SW480 (cell line): ENCODE results near the gene HAGH.

ENCODE experiments used
- DNase-seq: peaks from one replicate; pipeline ENCODE4 v3.0.0-alpha.2; 2016; ENCODE audit warnings: low spot score

HAGH gene

DNA sequence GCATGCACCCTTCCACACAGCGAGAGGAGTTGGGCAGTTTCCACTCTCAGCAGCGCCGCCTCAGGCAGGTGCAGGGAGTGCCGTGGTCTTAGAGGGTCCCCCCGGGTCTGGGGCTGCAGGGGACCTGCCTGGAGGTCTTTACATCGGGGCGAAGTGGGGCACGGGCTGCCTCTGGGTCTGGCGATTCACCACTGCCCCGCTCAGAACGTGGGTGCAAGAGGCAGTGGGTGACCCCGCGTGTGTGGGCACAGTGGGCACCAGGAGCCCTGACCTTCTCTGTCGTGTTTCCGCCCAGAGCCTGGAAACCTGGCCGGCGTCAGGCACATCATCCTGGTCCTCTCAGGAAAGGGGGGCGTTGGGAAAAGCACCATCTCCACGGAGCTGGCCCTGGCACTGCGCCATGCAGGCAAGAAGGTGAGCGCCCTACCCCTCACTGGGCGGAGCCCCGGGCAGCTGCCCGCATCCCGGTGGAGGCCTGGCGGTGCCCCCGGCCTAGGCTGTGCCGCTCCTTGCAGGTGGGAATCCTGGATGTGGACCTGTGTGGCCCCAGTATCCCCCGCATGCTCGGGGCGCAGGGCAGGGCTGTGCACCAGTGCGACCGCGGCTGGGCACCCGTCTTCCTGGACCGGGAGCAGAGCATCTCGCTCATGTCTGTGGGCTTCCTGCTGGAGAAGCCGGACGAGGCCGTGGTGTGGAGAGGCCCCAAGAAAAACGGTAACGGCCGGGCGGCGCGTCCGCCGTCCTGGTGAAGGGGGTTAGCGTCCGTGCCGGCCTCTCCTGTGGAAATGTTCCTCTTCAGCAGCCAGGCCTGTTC is 40.2 kb downstream of the HAGH start:
- no peak for DNase-seq

DNA sequence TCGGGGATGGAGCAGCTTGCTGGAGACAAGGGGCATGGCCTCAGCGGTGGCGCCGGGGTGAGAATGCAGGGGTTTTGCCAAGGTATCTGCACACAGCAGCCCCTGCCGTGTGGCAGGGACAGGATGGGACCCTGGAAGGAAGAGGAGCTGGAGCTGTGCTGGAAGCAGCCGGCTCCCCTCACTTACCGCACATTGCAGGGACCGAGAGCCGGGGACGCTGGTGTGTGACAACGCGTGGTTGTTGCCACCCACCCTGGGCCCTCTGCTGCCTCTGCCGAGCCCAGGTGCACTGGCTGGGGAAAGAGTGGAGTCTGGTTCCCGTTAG is 40.8 kb downstream of the HAGH start:
- DNase-seq = no peak

DNA sequence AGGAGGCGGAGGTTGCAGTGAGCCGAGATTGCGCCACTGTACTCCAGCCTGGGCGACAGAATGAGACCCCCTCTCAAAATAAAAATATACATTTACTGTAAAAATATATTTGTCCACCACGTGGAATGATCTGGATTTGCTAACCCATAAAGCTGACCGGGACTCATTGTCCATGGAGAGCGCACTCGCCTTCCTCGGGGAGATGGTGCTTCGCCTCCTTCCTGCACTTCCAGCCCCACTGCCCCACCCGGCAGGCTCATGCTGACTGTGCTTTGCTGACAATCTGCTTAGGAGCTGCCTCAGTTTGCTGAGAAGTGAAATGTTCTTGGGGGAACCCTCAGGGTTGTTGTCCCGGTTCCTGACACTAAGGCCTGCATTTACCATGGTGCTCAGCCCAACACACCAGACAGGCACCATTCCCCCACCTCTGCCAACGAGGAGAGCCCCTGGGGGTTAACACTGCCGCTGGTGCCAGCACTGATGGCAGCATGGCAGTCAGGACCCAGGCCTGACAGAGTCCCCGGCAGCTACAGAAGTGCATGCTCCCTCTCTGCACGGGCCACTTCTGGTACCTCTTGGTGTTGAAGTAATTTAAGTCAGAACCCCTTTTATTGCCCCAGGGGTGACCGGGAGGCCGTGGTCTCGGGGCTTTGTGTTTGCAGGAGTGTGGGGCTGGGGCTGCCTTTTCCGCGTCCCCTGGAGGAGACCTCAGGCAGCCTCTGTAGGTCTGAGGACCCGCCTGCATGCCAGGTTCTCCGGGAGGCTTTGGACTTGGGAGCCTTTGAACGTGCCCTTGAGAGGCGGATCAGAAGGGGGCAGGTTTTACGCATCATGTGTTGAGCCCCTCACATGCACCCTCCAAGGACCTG is 41.4 kb downstream of the HAGH start:
- no peak for DNase-seq

DNA sequence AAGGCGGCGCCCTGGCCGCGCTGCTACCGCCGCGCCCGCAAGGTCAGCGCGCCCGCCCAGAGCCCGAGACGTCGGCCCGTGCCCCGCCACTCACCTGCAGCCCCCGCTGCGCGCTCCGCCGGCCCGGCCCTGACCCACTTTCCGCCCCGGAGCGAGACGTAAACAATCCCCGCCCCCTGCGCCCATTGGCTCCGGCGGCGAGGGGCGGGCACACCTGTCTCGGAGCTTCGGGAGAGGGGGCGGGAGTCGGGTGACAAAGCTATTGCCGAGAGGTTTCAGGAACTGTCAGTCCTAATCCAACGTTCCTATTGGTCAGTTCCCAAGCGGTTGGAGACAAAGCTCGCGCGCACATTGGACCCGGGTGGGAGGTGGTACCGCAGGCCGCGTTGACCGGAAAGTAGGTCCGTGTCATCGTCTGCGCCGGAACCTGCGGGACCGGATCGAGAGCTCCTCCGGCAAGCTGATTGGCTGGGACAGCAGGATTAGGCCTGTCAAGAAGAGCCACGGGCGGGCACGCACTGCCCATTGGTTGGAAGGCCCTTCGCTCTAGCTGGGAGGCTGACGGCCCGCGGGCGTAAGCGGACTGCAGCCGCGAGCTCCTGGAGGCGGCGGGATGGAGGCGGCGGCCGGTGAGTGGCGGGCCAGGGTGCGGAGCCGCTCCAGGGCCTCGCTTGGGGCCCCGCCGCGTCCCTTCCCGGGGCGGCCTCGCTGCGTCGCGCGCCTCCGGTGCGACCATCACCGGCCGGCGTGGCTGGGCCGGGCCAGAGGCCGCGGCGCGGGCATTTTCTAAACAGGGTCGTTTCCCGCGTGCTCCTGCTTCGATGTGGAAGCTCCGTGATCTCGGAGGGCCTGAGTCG is 44.0 kb downstream of the HAGH start, which contains the start of the genes NUBP2 and SPSB3:
TSS of gene NUBP2 (plus strand) at position 553 of the 857 bp plus-strand sequence. CDS start at position 614, 61 bp downstream.
TSS of gene SPSB3 (minus strand) at position 164 of the 857 bp plus-strand sequence. CDS start 1,088 bp downstream, outside the sequence.
- peak; percentile 99 for DNase-seq

DNA sequence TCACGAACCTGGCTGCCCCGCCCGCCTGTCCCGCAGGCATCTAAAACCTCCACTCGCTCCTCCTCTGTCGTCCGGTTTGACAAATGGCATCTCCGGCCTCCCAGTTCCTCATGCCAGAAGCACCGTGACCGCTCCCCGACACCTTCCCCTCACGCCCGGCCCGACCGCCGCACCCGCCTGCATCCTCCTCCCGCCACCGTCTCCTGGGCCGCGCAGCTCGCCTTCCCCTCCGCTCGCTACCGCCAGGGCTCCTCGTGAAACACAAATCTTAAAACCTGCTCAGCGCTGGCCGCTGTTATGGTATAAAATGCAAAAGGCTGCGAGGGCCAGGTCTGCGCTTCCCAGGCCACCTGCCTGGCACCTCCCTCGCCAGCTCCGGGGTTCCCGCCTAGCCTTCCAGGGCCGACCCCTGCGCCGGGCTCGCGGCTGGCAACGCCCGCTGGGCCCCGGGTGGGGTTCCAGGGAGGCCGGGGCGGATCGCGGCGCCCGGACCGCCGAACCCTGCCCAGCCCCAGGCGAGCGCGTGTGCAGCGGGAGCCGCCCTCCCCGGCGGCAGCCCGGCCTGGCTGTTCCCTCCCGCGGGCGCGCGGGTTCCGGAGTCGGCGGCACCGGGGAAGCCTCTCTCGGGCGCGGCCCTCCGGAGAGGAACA is 44.7 kb downstream of the HAGH start:
- peak; percentile 54 for DNase-seq

DNA sequence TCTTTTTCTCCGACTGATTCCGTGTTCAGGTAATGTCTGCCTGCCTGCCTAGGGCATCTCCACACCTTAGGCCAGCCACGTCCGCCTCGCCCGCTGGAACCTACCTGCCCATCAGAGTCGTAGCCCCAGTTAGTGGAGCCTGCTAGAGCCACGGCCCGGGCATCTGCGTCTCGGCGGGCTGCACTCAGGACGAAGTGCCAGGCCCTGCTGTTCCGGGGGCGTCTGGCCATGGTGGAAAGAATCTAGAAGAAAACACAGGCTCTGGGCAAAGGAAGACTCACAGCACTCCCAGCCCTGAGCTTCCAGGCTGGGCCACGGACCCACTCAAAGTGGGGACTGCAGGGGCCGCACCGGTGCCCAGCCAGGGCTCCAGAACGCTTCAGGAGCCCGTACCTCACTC is 45.4 kb downstream of the HAGH start:
- DNase-seq = no peak

DNA sequence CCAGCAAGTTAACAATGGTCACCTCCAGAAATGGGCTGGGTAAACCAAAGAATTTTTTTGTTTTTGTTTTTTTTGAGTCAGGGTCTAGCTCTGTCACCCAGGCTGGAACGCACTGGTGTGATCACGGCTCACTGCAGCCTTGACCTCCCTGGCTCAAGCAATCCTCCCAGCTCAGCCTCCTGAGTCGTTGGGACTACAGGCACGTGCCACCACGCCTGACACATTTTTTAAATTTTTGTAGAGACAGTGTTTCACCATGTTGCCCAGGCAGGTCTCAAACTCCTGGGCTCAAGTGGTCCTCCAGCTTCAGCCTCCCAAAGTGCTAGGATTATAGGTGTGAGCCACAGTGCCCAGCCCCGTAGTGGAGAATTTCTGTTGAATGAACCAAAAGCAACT is 46.0 kb downstream of the HAGH start:
- DNase-seq = no peak

DNA sequence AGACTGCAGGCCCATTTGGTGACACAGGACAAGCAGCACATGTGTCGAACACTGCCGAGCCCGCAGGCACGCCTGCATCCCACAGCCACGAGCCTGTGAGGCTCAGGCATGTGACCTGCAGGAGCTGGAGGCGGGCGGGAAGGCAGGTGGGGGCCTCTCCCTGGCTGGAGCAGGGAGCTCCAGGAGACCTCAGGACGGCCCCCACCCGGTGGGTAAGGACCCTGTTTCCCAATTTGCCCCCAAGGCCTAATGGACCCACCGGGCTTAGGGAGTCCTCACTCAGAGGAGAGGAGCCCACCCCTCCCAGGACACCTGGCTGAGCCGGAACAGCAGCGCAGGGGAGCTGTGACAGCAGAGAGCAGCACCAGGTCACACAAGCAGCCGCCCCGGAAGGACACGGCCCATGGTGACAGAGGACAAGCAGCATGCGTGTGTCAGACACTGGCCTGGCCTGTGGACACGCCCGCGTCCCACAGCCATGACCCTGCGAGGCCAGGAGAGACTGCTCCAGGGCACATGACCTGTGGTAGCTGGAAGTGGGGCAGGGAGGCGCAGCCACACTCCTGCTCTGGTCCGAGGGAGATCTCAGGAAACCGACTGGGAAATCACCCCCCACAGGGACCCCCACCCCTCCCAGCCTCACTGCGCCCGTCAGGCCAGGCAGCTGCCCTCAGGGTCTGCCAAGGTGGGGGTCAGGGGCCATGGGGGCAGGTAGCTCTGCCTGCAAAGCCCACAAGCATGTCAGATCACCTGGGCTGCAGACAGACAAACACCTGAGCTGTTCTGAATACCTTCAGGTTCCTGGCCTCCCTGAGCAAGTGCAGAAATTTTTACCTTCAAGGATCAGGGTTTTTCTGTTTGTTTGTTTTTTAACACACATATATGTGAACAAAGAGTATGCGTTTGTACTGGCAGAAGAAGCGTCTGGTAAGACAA is 46.6 kb downstream of the HAGH start:
- DNase-seq = no peak

DNA sequence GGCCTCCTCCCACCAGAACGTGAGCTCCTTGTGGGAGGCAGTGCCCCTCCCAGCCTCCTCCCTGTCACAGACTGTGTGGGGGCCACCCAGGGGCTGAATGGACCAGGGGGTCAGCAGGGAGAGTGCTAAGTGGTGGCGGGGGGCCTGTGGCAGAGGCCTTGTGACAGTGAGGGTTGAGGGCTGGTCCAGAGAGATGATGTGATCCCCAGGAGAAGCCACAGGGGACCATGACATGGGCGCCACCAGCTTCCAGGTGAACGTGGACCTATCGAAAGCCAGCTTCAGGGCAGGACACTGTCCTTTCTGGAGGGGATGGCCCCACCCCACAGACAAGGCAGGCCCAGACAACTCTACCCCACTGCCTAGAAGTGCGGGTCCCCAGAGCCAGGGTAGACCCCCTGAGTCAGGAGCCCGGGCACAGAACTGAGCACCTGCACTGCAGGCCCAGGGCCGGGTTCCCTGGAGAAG is 47.4 kb downstream of the HAGH start:
- no peak for DNase-seq

DNA sequence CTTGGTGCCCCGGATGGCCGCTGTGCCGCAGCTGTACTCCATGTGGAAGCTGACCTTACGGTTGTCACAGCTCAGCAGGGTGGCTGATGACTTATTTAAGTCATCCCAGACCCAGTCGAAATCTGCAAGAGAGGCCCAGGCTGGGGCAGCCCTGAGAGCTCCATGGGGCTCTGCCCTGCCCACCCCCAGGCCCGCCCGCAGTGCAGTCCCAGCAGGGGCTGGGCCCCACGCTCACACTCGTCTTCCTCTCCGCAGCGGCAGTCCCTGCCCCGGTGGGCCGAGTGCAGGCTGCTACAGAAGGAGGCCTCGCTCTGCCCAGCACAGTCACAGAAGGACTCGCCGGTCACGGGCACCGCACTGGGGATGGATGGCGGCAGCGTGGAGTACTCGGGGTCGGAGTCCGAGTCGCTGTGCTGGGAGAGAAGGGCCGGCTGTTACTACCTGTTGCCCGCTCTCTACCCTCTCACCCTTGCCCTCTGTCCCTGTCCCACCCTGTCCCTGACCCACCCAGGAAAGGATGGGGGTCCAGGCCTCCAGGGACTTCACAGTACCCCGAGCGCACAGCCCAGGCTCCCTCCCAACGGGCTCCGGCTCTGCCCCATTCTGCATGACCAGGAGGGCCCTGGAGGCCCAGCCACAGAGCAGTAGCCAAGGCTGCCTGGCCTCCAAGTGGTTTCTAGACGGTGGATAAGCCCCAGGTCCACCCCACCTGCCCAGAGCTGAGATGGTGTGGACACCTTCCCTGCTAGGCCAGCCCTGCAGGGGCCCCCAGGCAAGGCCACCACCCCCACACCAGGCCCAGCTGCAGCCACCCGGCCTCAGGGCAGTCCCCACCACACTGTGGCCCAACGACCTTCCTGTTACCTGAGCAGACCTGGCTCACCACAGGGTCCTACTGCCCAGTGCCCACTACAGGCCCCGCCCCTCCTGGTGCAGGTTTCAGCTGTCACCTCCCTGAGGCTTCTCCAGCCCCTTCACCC is 48.1 kb downstream of the HAGH start:
- DNase-seq = no peak

DNA sequence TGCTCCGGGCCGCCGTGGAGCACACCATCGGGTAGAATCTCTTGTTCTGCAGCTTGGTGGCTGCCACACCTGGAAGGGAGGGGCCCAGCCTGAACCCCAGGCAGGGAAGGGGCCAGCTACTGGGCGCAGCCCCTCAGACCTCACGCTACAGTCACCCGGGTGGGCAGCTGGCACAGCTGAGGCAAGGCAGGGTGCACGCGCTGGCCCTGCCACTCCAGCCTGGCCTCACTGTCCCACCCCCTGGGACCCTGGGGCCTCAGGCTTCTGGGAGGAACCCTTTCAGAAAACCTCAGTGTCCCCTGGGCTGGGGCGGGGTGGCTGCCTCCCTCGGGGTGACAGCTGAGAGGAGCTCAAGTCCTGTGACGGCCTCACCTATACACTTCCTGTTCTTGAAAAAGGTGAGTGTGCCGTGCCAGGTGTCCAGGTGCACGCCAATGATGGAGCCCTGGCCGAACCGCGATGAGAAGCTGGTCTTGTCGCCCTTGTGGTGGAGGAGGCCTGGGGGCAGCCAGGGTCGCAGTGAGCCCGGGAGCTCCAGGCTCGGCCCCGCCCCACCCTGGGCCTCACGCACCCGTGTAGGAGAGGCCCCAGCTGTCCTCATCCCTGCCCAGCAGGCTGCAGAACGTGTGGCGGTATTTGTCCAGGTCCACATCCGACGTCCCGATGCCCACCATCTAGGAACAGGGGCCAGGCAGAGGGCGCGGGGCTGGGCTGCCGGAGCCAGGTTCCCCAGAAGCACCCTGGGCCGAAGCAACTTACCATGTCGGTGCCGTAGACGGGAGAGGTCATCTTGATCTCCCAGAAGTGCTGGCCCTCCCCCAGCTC is 49.0 kb downstream of the HAGH start:
- DNase-seq = no peak

DNA sequence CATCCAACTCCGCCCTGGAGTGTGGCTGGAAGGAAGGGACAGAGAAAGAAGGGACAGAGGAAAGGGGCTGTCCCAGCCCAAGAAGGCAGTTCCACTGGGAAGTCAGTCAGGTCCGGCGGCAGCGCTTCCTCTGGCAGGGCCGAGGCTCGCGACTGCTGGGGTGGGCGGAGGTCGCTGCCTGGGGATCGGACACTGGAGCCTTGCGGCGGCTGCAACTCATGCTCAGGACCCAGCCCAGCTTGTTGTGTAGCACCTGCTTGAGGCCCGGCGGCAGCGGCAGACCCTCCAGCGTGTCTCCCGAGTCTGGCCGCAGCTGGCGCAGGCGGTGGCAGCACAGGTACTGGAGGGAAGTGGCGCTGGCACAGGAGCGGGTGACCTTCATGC is 49.6 kb downstream of the HAGH start:
- no peak for DNase-seq

DNA sequence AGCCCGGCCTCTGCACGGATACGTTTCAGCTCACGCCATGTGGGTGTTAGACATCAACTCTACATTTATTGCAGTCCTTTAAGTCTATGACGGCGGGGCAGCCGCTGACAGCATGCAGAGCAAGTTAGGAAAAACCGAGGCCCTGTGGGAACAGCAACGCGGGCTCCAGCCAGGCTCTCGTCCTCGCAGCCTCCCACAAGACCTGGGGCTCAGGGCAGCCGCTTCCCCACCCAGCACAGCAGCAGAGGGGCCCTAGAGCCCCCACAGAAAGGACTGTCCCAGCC is 50.0 kb downstream of the HAGH start:
- DNase-seq = no peak

DNA sequence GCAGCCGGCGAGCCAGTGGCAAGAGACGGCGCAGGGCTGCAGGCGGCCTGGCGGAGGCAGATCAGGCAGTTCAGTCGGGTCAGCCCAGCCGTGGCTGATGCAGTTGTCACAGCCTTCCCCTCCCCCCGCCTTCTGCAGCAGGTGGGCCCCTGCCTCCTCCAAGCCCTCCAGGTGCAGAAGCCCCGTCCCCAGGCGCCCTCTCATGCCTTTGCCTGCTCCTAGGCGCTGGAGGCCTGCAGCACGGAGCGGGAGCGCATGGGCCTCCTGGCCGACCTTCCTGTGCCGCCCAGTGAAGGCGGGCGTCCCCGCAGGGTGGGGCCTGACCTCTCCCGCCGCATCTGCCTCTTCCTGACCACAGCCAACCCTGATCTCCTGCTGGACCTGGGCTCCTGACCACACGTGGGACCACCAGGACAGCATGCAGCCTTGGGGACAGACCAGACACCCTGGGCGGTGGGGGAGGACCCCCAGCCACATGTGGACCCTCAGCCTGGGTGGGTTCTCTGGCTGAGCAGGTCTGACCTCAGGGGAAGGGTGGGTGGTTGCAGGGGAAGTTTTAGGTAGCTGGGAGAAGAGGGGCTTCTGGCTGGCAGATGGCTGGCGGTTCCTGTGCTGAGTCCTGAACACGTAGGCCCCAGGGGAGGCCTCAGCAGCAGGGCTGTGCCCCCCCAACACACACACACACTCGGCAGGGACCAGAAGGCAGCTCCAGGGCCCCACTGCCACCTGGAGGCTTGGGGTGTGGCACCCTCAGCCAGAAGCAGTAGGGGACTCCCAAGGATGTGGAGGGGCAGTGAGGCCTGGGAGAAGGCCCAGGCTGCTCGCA is 50.6 kb downstream of the HAGH start:
- DNase-seq = no peak

DNA sequence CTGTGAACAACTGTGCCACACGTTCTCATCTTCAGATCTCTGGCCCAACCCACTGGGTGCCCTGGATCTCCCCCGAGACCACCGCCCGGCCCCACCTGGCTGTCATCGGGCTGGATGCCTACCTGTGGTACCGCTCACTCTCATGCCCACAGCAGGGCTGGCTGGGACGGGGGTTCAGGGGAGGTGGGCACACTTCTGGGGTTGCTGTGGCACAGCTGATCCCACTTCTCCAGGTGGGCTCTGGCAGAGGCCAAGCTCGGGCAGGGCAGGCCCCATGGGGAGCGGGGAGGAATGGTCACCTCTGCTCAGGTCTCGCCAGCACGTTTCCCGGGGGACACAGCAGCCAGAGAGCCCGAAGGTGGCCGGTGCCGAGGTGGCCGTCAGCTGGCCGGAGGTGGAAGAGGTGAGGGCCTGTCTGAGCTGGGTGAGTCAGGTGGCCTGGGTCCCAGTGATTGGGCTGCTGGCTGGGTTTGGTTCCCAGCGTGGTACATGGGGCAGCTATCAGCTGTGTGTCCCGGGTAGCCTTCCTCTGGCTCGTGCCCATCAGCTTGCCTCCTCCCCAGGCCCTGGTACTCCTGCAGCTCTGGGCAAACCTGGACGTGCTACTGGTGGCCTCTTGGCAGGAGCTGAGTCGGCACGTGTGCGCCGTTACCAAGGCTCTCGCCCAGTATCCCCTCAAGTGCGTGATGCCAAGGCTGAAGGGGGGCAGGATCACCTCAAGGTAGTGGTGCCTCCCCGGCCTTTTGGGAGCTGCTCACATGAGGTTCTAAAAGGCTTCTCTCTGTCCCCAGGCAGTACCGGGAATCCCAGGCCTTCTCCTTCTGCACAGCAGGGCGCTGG is 51.4 kb downstream of the HAGH start:
- DNase-seq = no peak

DNA sequence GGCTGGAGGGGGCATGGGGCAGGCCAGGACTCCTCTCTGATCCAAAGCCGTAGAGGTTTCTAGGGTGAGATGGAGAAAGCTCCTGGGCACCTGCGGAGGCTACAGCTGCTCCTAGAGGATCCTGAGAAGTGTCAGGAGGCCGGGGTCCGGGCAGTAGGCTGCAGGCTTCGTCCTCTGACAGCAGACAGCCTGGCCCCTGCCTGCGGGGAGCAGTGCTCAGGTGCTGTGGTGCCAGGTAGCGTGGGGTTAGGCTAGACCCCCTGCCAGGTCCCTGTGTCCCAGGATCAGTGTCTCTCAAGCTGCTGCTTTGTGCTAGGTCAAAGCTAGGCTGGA is 52.2 kb downstream of the HAGH start:
- no peak for DNase-seq
